ENCODE measurements around the gene TMEM247. TPM values are rescaled to one million over a fixed set of nuclear protein-coding genes. Genes with fewer than 3 reads are reported as not detected.

Gene TMEM247
- total RNA-seq, 4 donors from 2014 or later = not detected

DNA sequence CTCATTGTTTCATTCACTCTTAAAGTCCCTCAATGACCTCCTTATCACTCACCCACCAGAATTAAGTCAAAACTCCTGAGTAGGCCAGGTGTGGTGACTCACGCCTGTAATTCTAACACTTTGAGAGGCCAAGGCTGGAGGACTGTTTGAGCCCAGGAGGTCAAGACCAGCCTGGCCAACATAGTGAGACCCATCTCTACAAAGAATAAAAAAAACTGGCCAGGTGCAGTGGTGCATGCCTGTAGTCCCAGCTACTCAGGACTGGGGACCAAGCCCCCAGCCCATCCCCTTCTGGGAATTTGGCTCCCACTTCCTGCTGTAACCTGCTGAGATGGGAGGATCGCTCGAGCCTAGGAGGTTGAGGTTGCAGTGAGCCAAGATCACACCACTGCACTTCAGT, 28.9 kb downstream of the TMEM247 start:
- 96 to 100% methylated on average over 1 to 3 of the region's 3 CpGs for WGBS, 2 donors (ENCODE audit: low coverage in 1 of 2)
- no peaks in the 10 kb centered on the region for H3K36me3 ChIP-seq
- in situ Hi-C loops (cut with MboI; ENCODE audit: low pct_ligation_motif_present in 1 of 4, low pct_unique_long_range_greater_than_20kb in 1 of 4, low sequenced_read_pairs in 3 of 4) = no loop called here
- intact Hi-C loops (cut with DNase I; ENCODE audit: low total_unique reads) = no loop called here
- TF ChIP-seq POLR2A (IDR thresholded peaks at IDR 0.05) (no peak), POLR2AphosphoS5 (IDR thresholded peaks at IDR 0.05) (no peak), EP300 (IDR thresholded peaks at IDR 0.05; ENCODE audit: low read depth) (no peak)
- TF ChIP-seq, protein P1, sequence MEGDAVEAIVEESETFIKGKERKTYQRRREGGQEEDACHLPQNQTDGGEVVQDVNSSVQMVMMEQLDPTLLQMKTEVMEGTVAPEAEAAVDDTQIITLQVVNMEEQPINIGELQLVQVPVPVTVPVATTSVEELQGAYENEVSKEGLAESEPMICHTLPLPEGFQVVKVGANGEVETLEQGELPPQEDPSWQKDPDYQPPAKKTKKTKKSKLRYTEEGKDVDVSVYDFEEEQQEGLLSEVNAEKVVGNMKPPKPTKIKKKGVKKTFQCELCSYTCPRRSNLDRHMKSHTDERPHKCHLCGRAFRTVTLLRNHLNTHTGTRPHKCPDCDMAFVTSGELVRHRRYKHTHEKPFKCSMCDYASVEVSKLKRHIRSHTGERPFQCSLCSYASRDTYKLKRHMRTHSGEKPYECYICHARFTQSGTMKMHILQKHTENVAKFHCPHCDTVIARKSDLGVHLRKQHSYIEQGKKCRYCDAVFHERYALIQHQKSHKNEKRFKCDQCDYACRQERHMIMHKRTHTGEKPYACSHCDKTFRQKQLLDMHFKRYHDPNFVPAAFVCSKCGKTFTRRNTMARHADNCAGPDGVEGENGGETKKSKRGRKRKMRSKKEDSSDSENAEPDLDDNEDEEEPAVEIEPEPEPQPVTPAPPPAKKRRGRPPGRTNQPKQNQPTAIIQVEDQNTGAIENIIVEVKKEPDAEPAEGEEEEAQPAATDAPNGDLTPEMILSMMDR (IDR thresholded peaks at IDR 0.05) = no peak
- H3K4me1 ChIP-seq = no peaks in the 10 kb centered on the region
- H3K27ac ChIP-seq = no peak overlapping the region
- H3K9me3 ChIP-seq = no peaks in the 10 kb centered on the region
- no peak for DNase-seq
- H3K4me3 ChIP-seq = no peak overlapping the region
- H3K27me3 ChIP-seq = no peaks in the 10 kb centered on the region

DNA sequence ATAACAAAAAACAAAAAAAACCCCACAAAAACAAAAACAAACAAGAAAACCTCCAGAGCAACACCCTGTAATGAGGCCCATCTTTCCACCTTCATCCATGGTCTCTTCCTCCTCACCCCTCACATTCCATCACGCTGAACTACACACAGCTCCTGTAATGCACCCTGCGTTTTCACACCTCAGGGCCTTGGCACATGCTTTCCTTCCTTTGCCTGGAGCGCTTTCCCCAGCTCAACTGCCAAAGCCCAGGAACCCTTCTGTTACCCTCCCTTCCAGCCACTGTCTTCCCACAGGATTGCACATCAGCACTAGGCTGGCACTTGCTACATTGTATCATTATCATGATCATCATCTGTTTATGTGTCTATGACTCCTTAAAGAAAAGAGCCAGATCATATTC, 29.4 kb downstream of the TMEM247 start:
- DNase-seq = no peak
- in situ Hi-C loops (cut with MboI; ENCODE audit: low pct_ligation_motif_present in 1 of 4, low pct_unique_long_range_greater_than_20kb in 1 of 4, low sequenced_read_pairs in 3 of 4) (no loop called here), intact Hi-C loops (cut with DNase I; ENCODE audit: low total_unique reads) (no loop called here)
- Histone ChIP-seq H3K36me3 (no peaks in the 10 kb centered on the region), H3K27me3 (no peaks in the 10 kb centered on the region), H3K4me1 (no peaks in the 10 kb centered on the region), H3K27ac (no peak overlapping the region), H3K9me3 (no peaks in the 10 kb centered on the region), H3K4me3 (no peak overlapping the region)
- no peak for TF ChIP-seq EP300 (IDR thresholded peaks at IDR 0.05; ENCODE audit: low read depth)
- no peak for TF ChIP-seq POLR2A (IDR thresholded peaks at IDR 0.05)
- no peak for TF ChIP-seq POLR2AphosphoS5 (IDR thresholded peaks at IDR 0.05)
- TF ChIP-seq, protein P1 (IDR thresholded peaks at IDR 0.05) = no peak
- 95 to 100% methylated on average over 1 to 3 of the region's 3 CpGs for WGBS, 2 donors (ENCODE audit: low coverage in 1 of 2)

DNA sequence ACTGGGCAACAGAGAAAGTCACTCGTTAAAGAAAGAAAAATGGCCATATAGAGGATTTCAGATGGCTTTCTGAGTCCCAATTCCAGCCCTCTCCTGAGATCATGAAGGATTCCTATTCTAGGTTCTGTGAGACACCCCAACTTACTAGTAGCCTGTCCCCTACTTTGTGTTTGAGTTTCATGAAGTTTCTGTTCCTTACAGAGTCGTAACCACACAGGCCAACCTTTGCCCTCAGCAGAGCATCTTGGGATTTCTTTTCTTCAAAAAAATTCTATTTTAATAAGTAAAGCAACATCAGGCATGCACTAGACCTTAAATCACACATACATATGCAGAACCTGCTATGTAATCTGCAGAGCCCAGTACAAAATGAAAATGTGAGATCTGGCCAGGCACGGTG, 30.4 kb downstream of the TMEM247 start:
- Histone ChIP-seq H3K4me3 (no peak overlapping the region), H3K9me3 (peaks cover 2 to 5% of the 10 kb centered on the region in 2 donors), H3K36me3 (peaks cover 0 to 3% (median 0%) of the 10 kb centered on the region in 4 donors), H3K27ac (no peak overlapping the region), H3K27me3 (no peaks in the 10 kb centered on the region), H3K4me1 (no peaks in the 10 kb centered on the region)
- intact Hi-C loops (cut with DNase I; ENCODE audit: low total_unique reads) = no loop called here
- no peak for DNase-seq
- no peak for TF ChIP-seq EP300 (IDR thresholded peaks at IDR 0.05; ENCODE audit: low read depth)
- TF ChIP-seq POLR2AphosphoS5 (IDR thresholded peaks at IDR 0.05) = no peak
- WGBS, 2 donors (ENCODE audit: low coverage in 1 of 2) = 84 to 90% methylated on average over 2 to 3 of the region's 3 CpGs
- in situ Hi-C loops (cut with MboI; ENCODE audit: low pct_ligation_motif_present in 1 of 4, low pct_unique_long_range_greater_than_20kb in 1 of 4, low sequenced_read_pairs in 3 of 4) = no loop called here

DNA sequence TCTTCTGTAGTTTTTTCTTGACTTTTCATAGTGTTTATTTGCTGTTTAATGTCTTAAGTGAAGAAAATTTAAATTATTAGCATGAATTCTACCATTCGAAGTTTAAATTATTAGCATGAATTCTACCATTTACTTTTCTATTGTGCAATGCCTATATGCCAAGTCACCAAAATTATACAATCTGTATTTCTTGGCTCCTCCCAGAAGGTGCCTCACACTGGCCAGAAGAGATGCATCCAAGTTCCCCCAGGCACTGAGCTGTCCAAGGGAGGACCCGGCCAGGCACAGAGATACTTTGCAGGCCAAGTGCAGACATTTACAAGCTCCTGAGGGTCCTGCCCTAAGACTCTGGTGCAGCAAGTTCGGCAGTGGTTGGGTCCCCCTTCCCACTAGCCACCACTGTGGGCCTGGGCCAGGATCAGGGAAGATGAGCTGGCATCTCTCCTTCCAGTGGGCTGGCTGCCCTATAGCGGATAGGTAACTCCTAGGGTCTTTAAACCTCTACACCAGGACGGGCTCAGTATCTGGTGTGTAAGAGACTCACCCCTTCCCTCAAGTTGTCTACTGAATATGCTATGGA, 31.3 kb downstream of the TMEM247 start:
- Histone ChIP-seq H3K4me3 (no peak overlapping the region), H3K27ac (no peak overlapping the region), H3K36me3 (peaks cover 0 to 3% (median 0%) of the 10 kb centered on the region in 4 donors), H3K9me3 (peaks cover 8 to 10% of the 10 kb centered on the region in 2 donors), H3K4me1 (no peaks in the 10 kb centered on the region), H3K27me3 (no peaks in the 10 kb centered on the region)
- intact Hi-C loops (cut with DNase I; ENCODE audit: low total_unique reads) = no loop called here
- DNase-seq = no peak
- 75 to 89% methylated on average over 1 to 5 of the region's 5 CpGs for WGBS, 2 donors (ENCODE audit: low coverage in 1 of 2)
- TF ChIP-seq POLR2A (IDR thresholded peaks at IDR 0.05) = no peak
- TF ChIP-seq POLR2AphosphoS5 (IDR thresholded peaks at IDR 0.05) = no peak
- TF ChIP-seq, protein P1 (IDR thresholded peaks at IDR 0.05) = no peak
- no peak for TF ChIP-seq EP300 (IDR thresholded peaks at IDR 0.05; ENCODE audit: low read depth)
- in situ Hi-C loops (cut with MboI; ENCODE audit: low pct_ligation_motif_present in 1 of 4, low pct_unique_long_range_greater_than_20kb in 1 of 4, low sequenced_read_pairs in 3 of 4) = no loop called here

DNA sequence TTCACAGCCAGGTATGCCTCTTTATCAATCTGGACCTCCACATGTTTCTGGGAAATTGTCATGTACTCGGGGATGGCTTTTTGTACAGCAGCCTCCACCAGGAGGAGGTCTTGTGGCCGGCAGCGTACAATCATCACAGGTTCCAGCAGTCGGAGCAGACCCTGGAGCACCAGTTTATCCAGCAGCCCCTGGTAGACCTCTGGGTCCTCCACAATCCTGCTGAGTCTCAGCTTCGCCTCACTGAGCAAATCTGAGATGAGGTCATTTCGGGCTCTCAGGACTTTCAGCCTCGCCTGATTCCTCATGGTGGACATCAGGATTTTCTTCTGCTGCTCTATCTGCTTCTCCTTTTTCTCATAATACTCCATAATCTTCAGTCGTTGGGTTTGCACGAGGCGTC, 32.8 kb downstream of the TMEM247 start:
- intact Hi-C loops (cut with DNase I; ENCODE audit: low total_unique reads) = no loop called here
- 89 to 100% methylated on average over 2 to 10 of the region's 10 CpGs for WGBS, 2 donors (ENCODE audit: low coverage in 1 of 2)
- Histone ChIP-seq H3K4me1 (no peaks in the 10 kb centered on the region), H3K36me3 (peaks cover 0 to 3% (median 0%) of the 10 kb centered on the region in 4 donors), H3K27me3 (no peaks in the 10 kb centered on the region), H3K4me3 (no peak overlapping the region), H3K27ac (no peak overlapping the region), H3K9me3 (peaks cover 13 to 18% of the 10 kb centered on the region in 2 donors)
- in situ Hi-C loops (cut with MboI; ENCODE audit: low pct_ligation_motif_present in 1 of 4, low pct_unique_long_range_greater_than_20kb in 1 of 4, low sequenced_read_pairs in 3 of 4) = no loop called here
- DNase-seq = no peak
- TF ChIP-seq, protein P1 (IDR thresholded peaks at IDR 0.05) = no peak
- TF ChIP-seq POLR2A (IDR thresholded peaks at IDR 0.05) (no peak), EP300 (IDR thresholded peaks at IDR 0.05; ENCODE audit: low read depth) (no peak), POLR2AphosphoS5 (IDR thresholded peaks at IDR 0.05) (no peak)
